DMS153 (cell line): ENCODE measurements around the gene ZNRF4.
"Not testable (repeated sequence)": the region's sequence is repeated elsewhere in the genome, so short reads cannot be mapped to it uniquely, and the experiment has no call there.

Source experiments
- DNase-seq: peaks from one replicate; lab custom pipeline; 2025; lab: John Stamatoyannopoulos, UW

ZNRF4 gene

GRCh38 chr19:5455367-5456129, at the start of gene ZNRF4:
Gene ZNRF4 (plus strand): TSS chr19:5455417. CDS start chr19:5455492, 75 bp downstream.
- no peak for DNase-seq

DNA sequence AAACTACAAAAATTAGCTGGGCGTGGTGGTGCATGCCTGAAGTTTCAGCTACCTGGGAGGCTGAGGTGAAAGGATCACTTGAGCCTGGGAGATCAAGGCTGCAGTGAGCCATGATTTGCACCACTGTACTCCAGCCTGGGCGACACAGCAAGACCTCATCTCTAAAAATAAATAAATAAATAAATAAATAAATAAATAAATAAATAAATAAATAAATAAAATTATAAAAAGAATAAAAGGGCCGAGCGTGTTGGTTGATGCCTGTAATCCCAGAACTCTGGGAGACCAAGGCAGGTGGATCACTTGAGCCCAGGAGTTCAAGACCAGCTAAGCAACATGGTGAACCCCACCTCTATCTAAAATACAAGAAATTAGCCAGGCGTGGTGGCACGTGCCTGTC, 49.0 kb upstream of the ZNRF4 start:
- DNase-seq: not testable (repeated sequence)

DNA sequence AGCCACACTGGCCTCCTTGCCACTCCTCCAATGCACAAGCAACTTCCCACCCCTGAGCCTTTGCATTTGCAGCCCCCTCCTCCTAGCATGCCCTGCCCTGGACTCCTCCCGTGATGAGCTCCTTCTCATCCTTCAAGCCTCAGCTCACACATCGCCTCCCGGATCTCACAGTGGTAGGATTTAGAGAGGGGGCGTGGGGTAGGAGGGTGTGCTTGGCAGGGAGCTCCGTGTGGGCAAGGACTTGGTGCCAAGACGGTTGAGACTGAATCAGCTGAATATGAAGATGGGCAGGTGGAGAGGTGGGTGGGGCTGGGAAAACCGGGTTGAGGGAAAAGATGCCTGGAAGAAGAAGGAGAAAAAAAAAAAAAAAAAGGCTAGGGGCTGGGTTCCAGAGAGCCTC, 48.4 kb upstream of the ZNRF4 start:
- no peak for DNase-seq

GRCh38 chr19:5407356-5407755, 47.9 kb upstream of the ZNRF4 start:
- no peak for DNase-seq

DNA sequence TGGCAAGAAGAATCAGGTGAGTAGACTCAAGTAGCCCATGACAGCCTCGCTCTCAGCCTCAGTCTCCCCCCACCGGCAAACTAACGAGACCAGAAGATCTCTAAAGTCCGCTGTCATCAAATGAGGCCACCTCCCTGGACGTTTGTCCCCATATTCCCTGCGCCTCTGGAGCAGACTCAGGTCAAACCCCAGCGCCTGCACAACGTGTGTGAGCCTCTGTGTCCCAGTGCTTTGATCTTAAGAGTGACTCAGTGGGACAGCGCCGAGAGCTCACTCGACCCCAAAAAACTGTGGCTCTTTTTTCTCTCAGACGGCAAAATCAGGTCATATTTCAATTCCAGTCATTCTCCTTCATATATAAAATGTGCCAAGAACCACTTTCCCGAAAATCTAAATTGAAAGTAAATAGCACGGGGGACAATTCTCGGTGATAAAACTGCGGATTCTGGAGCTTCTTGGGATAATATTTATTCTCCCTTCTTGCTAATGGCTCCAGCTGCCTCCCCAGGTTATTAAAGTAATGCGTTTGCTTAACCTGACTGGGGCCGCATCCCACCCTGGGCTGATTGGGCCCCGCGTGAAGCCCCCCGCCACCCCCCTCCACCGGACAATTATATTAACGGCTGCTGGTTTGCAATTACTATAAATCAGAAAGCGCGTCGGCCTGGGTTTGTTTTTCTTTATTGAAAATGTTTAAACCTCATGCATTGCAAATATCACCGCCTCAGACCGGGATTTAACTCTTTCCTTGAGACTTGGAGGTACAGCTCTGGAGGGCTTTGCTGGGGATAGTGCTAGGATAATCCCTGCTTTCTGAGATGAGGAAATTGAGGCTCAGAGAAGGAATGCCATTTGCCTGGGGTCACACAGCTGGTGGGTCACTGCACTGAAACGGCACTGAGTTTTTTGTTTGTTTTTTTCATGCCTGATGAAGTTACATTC, 37.5 kb upstream of the ZNRF4 start:
- DNase-seq: no peak

DNA sequence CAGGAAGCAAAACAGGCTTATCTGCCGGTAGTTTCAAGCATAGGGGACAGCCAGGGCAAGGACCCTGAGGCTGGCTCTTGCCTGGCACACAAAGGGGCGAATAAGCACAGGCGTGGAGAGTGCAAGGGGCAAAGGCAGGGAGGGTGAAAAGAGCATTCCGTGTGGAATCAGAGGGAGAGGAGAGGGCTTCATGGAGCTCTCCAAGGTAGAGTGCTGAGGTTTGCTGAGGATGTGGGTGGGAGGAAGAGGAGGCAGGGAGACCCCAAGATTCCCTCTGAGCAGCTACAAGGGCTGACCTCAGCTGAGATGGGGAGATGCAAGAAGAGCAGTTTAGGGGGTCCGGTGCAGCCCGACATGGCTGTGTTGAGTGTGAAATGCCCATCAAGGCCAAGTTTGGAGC, 36.5 kb upstream of the ZNRF4 start:
- DNase-seq: no peak

GRCh38 chr19:5420953-5421352, 34.3 kb upstream of the ZNRF4 start:
- no peak for DNase-seq

DNA sequence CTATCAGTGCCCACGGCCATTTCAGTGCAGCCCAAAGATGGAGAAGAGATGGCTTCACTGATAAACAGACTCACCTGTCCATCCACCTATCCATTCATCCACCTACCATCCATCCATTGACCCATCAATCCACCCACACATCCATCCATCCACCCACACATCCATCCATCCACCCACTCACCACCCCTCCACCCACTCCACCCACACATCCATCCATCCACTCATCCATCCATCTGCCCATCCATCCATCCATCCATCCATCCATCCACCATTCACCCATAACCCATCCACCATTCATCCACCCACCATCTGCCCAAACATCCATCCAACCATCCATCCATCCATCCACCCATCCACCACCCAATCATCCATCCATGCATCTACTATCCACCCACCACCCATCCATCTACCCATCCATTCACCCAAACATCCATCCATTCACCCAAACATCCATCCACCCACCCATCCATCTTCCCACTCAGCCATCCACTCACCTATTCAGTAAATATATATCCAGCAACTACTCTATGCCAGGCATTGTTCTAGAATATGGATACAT, 31.6 kb upstream of the ZNRF4 start:
- DNase-seq: no peak

DNA sequence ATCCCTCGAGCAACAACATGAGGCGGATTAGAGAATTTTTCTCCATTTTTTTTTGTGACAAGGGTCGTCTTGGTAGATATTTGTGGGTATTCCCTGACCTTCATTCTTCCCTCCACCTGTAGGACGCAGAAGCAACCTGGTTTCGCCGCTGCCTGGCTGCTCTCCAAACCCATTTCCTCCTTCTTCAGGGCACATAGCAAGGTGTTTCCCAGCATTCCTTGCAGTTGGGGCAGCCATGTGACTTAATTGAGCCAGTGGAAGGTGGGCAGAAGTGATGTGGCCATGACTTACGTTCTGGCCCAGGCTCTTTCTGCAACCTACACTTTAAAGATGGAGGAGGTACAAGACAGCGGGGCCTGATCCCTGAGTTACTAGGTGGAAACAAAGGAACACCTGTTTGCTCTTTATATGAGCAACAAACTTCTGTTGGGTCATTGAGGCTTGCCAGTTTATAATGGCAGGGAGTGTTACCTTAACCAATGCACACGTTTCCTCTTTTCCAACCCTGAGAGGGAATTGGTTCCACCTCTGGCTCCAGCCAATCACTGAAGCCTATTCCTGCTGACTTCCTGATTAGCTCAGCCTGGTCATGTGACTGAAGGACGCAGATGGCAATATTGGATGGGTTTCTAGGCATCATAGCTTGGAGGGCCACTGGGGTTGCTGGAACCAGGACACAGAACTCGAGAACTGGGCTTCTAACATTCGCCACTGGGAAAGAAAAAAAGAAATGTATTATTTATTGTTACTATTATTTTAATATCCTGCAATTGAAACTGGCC, 30.8 kb upstream of the ZNRF4 start:
- no peak for DNase-seq

GRCh38 chr19:5425260-5425659, 30.0 kb upstream of the ZNRF4 start:
- no peak for DNase-seq

DNA sequence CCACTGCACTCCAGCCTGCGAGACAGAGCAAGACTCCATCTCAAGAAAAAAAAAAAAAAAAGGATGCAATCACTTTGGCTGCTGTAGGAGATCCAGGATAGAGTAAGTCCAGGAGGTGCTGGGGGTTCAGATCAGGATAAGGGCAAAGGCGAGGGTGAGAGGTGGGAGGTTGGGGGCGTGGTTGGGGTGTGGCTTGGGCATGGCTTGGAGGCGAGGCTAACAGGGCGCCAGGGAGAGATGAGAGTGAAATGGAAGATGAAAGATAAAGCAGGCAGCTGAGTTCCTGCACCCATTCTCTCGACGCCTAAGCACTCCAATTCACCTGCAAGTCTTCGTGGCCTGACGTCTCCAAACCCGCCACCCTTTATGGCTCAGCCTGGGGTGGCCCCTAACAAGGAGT, 25.0 kb upstream of the ZNRF4 start:
- DNase-seq: no peak

- no peak for DNase-seq
These were observed 22.5 kb upstream of the ZNRF4 start for GRCh38 chr19:5432687-5433086.

DNA sequence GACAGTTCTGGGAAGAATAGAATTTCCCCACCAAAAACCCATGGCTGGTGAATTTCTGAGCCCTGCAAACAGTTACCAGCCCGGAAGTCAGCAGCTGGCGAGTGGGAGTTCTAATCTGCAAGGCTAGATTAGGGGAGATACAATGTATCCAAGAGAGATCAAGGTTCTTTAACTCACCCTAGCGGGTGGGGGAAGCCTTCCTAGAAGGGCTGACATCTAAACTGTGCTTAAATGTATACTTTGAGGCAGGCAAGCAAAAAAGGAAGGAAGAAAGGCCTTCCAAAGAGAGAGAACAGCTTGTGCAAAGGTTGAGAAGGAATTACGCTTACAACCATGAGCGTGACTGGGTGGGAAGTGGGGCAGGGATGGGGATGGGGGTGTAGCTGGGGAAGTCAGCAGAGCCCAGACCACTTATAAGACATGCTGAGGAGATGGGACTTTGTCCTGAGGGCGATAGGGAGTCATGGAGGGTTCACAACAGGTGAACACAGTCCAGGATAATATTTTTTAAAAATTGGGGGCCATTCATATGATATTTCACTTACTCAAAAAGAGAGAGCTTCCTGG, 20.8 kb upstream of the ZNRF4 start:
- no peak for DNase-seq

DNA sequence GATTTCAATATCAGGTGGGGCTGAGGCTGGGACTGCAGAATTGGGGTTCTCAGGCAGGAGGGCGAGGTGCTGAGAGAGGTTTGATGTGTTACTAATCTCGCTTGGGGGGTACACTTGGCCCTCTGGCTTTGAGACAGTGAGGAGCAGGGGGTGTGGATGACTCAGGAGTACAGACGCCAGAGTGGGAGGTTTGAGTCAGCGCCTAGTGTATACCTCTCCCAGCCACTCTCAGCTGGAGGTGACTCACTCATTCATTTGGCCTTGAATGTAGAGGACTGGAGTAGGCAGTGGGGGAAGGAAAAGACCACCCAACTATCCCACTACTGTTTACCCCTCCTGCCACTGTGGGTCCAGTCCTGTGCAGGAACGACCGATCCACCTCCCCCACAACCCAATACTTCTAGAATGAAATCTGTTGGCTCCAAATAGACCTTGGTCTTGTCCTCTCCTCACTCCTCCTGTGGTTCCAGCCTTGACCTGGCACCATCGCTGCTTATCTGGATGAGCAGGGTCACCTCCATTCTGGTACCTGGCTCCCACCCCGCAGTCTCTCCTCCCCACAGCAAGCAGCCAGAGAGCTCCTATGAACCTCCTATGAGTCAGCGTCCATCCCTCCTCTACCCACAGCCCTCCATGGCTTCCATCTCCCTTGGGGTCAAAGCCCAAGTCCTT, 20.1 kb upstream of the ZNRF4 start:
- no peak for DNase-seq

DNA sequence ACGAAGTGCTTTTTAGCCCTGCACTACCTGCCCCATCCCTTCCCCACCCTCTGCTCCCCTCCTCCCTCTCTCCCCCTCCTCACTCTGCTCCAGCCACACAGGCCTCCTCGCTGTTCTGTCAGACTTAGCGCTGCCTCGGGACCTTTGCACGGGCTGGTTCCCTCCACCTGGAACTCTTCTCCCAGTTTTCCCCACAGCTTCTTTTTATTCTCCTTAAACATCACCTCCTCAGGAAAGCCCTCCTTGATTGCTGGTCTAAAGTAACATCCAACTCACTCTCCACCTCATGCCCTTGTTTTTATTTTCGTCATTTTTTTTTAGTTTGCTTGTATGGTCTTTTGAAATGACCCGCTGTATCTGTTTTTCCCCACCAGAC, 19.6 kb upstream of the ZNRF4 start:
- no peak for DNase-seq

DNA sequence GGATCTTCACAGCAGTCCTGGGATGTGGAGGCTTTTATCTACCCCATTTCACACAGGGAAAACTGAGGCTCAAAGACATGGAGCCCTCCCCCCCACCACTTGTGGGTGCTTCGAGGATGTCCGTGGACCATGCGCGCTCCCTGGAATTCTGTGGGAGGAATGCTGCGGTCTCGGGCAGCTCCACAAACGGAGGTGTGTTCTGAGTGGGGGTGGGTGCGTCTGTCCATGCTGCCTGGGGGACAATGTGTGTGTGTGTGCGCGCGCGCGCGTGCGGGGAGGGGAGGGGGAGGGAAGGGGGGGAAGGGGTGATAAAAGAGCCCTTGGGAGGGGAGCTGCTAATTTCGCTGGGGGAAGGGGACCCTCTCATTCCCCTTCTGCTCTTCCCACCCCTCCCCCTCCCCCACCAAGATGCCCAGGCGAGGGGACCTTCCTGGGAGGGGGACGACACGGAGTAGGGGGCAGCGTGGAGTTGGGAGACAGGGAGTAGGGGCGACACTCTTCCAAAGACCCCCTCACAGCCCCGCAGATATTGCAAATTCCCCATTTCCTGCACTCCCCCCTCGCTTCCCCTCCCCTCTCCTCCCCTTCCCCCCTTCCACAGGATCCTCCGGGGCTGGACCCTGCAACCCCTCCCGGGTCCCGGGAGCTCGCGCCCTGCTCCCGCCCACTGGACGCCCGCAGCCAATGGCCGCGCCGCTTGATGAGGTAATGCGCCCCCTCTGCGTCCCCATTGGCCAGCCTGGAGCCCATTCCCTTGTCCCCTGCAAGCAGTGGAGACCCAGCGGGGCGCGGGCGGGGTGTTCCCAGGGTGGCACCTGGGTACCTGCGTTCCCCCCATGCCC, 18.9 kb upstream of the ZNRF4 start:
- DNase-seq: no peak

DNA sequence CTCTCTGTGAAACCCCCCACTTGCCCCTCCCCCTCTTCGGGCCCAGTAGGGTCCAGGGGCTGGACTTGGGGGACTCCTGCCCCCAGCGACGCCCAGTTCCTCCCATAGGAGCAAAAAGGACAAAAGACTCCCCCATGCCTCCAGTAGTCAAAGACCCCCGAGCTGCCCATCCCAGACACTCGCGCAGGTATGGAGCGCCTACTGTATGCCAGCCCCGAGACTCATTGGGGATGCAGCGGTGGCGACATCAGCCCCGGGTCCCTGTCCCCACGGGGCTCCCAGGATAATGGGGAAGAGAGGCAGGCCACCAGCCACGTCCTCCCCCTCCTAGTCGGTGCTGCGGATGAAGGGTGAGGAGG, 18.3 kb upstream of the ZNRF4 start:
- no peak for DNase-seq

DNA sequence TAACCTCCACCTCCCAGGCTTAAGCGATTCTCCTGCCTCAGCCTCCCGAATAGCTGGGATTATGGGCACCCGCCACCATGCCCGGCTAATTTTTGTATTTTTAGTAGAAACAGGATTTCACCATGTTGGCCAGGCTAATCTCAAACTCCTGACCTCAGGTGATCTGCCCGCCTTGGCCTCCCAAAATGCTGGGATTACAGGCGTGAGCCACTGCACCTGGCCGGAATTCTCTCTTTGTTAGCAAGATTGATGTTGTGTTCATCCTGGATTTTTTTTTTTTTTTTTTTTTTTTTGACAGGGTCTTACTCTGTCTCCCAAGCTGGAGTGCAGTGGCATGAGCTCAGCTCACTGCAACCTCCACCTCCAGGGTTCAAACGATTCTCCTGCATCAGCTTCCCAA, 16.5 kb upstream of the ZNRF4 start:
- DNase-seq: not testable (repeated sequence)

- no peak for DNase-seq
These were observed 15.8 kb upstream of the ZNRF4 start for GRCh38 chr19:5439452-5439851.

GRCh38 chr19:5440299-5440698, 14.9 kb upstream of the ZNRF4 start:
- DNase-seq: no peak
